Glomerular endothelial cell (primary cell): ENCODE measurements around the gene LHX3. TPM values are rescaled to one million over a fixed set of nuclear protein-coding genes. Genes with fewer than 3 reads are reported as not detected.

Experiments
- total RNA-seq: library from RNA; depleted of rRNA; stranded (reverse); fragments of >200 nt; gene quantifications from 2 replicates; pipeline ENCODE4 v1.2.3, GENCODE V29; 2015

Gene LHX3
- total RNA-seq, 1 donor from 2014 or later, result not detected

Other genes starting within 250 kb of the LHX3 start
- 48.9 and 57.8 TPM in 2 replicates for gene UBAC1, start 243.8 kb downstream of the LHX3 start, total RNA-seq
- 34.2 and 41.5 TPM in 2 replicates for gene NACC2, start 109.8 kb downstream of the LHX3 start, total RNA-seq
- 67.3 and 77.1 TPM in 2 replicates for gene TMEM250, start 86.3 kb downstream of the LHX3 start, total RNA-seq
- 12.8 and 23.7 TPM in 2 replicates for gene QSOX2, start 40.7 kb upstream of the LHX3 start, total RNA-seq
- gene CCDC187, start 99.0 kb upstream of the LHX3 start, total RNA-seq, result not detected in 2 replicates
- gene GPSM1, start 122.4 kb upstream of the LHX3 start, total RNA-seq, result 41.9 and 45.0 TPM in 2 replicates
- gene DNLZ, start 158.6 kb upstream of the LHX3 start, total RNA-seq, result 33.6 and 50.4 TPM in 2 replicates
- 0.15 and 0.23 TPM in 2 replicates for gene CARD9, start 168.5 kb upstream of the LHX3 start, total RNA-seq
- gene SNAPC4, start 195.0 kb upstream of the LHX3 start, total RNA-seq, result 12.7 and 20.6 TPM in 2 replicates
- gene ENTR1, start 205.5 kb upstream of the LHX3 start, total RNA-seq, result 41.7 and 53.0 TPM in 2 replicates
- 48.2 and 55.5 TPM in 2 replicates for gene PMPCA, start 205.5 kb upstream of the LHX3 start, total RNA-seq
- 17.9 and 24.3 TPM in 2 replicates for gene INPP5E, start 234.7 kb upstream of the LHX3 start, total RNA-seq